Naive B cell (primary cell): ENCODE results near the gene PRDM13. TPM values are rescaled to one million over a fixed set of nuclear protein-coding genes. Genes with fewer than 3 reads are reported as not detected.
"Not testable (repeated sequence)": the region's sequence is repeated elsewhere in the genome, so short reads cannot be mapped to it uniquely, and the experiment has no call there.

Source experiments
- ATAC-seq, 2 donors: fragments of 150-1000 bp; cut with Tn5 transposase; 2 replicates each; pipeline ENCODE4 v1.10.0; 2021; ENCODE audit warnings: low read depth in 2 of 2, mild to moderate bottlenecking in 2 of 2, moderate library complexity in 2 of 2
- DNase-seq: peaks from one replicate; pipeline ENCODE4 v3.0.0; 2022
- H3K27ac Mint-ChIP-seq, 6 donors: one replicate each; pipeline ENCODE4 v1.8.0; 2020 to 2022; ENCODE audit warnings: mild to moderate bottlenecking in 6 of 6, mixed read lengths in 6 of 6, moderate library complexity in 5 of 6, inconsistent platforms in 2 of 6
- H3K27me3 Mint-ChIP-seq, 3 donors: one replicate each; pipeline ENCODE4 v1.8.0; 2021 to 2022; ENCODE audit warnings: mixed read lengths in 3 of 3, mild to moderate bottlenecking in 1 of 3
- H3K36me3 Mint-ChIP-seq, 2 donors: one replicate each; pipeline ENCODE4 v1.8.0; 2020 to 2022; ENCODE audit warnings: mixed read lengths in 2 of 2, inconsistent platforms in 1 of 2, mild to moderate bottlenecking in 1 of 2
- H3K4me1 Mint-ChIP-seq, 3 donors: one replicate each; pipeline ENCODE4 v1.8.0; 2020 to 2022; ENCODE audit warnings: mixed read lengths in 3 of 3, inconsistent platforms in 1 of 3, mild to moderate bottlenecking in 1 of 3, moderate library complexity in 1 of 3
- H3K4me3 Mint-ChIP-seq, 8 donors: one replicate each; pipeline ENCODE4 v1.8.0; 2020 to 2022; ENCODE audit warnings: mild to moderate bottlenecking in 8 of 8, mixed read lengths in 8 of 8, moderate library complexity in 8 of 8, inconsistent platforms in 2 of 8
- H3K9me3 Mint-ChIP-seq, 7 donors: one replicate each; pipeline ENCODE4 v1.8.0; 2020 to 2022; ENCODE audit warnings: mixed read lengths in 7 of 7, mild to moderate bottlenecking in 5 of 7, inconsistent platforms in 2 of 7, moderate library complexity in 1 of 7
- polyA plus RNA-seq, 6 donors: library from polyadenylated mRNA; unstranded; fragments of 300-500 nt; fragmentation: Illumina TruSeq; gene quantifications; one replicate each; pipeline ENCODE4 v1.2.3, GENCODE V29; 2021; ENCODE audit warnings: low read depth in 6 of 6

The PRDM13 gene
- polyA plus RNA-seq, 6 donors from 2014 or later = not detected

DNA sequence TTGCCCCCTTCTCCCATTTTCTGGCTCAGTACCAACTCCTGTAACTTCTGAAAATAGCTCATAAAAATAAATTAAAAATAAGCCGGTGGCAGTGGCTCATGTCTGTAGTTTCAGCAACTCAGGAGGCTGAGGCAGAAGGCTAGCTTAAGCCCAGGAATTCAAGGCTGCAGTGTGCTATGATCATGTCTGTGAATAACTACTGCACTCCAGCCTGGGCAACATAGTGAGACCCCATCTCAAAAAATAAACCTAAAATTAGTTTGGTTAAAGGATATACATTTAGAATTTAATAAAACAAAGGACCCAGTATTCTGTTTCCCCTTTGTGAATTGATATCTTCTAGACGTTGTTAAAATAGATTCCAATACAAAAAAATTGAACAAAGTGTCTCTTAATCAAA, 10.5 kb downstream of the PRDM13 start:
- peaks cover 3 to 18% (median 9%) of the 10 kb centered on the region in 3 donors for H3K4me1 Mint-ChIP-seq

DNA sequence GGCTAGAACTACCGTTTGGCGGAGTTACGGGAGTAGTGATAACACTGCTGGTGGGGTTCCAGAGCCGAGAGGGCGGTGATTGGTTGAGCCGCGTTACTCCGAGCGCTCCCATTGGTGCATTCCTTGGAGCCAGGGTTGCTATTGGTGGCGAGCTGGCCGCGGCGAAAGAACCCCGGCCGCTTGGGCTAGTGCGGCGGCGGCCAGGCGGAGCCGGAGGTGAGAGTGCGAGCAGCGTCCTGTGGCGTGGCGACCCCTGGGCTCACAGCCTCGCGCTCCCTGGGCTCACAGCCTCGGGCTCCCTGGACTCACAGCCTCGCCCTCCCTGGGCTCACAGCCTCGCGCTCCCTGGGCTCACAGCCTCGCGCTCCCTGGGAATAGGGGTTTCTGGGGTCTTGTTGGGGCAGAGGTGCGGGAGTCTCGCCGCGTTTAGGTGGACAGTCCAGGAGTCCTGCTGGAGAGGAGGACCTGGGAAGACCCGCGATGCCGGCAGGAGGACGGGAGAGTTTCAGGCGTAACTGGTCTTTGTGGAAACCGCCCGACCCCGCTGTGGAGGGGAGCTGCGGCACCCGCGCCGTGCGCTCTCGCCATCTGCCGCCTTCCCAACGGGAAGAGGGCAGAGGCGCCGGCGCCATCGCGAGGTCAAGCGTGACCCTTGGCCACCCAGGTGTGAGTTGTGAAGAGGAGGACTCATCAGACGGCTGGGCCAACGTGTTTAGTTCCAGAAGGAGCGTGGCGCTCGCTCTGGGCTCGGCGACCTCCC, 12.2 kb downstream of the PRDM13 start:
- DNase-seq (no peak), ATAC-seq (no peak)
- Mint-ChIP-seq H3K27ac (peak overlapping the region in 2 of 6 donors; percentile 36 to 48), H3K9me3 (peaks cover 0 to 14% (median 8%) of the 10 kb centered on the region in 7 donors), H3K4me1 (peaks cover 3 to 12% (median 9%) of the 10 kb centered on the region in 3 donors), H3K36me3 (peaks cover 7% of the 10 kb centered on the region in 2 donors), H3K4me3 (peak overlapping the region in 1 of 8 donors; percentile 22), H3K27me3 (peaks cover 79 to 86% (median 83%) of the 10 kb centered on the region in 3 donors)

More for the DNA sequence above, 10.5 kb downstream of the PRDM13 start:
- H3K27me3 Mint-ChIP-seq = peaks cover 66 to 80% (median 72%) of the 10 kb centered on the region in 3 donors
- no peak overlapping the region for H3K4me3 Mint-ChIP-seq
- peaks cover 0 to 14% (median 6%) of the 10 kb centered on the region in 7 donors for H3K9me3 Mint-ChIP-seq
- no peak overlapping the region for H3K27ac Mint-ChIP-seq
- ATAC-seq (no peak), DNase-seq (no peak)
- H3K36me3 Mint-ChIP-seq = peaks cover 7% of the 10 kb centered on the region in 2 donors

DNA sequence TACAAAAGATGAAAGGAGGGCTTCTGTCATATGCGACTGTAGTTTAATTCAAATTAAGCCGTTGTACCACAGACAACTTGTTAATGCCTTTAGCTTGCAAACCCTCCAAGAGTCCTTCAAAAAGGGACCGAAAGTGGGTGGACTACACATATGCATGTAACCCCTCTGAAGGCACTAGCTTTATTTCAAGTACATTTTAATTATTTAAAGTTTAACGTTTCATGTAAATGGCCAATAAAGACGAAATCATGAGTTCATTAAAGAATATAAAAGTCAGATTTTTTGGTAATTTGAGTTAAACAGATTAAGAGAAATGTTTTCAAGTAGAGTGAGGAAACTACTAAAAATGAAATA, 12.8 kb downstream of the PRDM13 start:
- DNase-seq (no peak), ATAC-seq (no peak)
- peaks cover 7% of the 10 kb centered on the region in 2 donors for H3K36me3 Mint-ChIP-seq
- H3K4me3 Mint-ChIP-seq = no peak overlapping the region
- peaks cover 82 to 87% (median 86%) of the 10 kb centered on the region in 3 donors for H3K27me3 Mint-ChIP-seq
- H3K27ac Mint-ChIP-seq = no peak overlapping the region
- peaks cover 3 to 7% (median 6%) of the 10 kb centered on the region in 3 donors for H3K4me1 Mint-ChIP-seq
- peaks cover 0 to 16% (median 9%) of the 10 kb centered on the region in 7 donors for H3K9me3 Mint-ChIP-seq

DNA sequence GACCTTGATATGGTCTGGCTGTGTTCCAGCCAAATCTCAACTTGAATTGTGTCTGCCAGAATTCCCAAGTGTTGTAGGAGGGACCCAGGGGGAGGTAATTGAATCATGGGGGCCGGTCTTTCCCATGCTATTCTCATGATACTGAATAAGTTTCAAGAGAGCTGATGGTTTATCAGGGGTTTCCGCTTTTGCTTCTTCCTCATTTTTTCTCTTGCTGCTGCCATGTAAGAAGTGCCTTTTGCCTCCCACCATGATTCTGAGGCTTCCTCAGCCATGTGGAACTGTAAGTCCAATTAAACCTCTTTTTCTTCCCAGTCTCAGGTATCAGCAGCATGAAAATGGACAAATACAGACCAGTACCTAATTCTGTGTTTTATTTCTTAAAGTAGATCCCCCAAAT, 15.4 kb downstream of the PRDM13 start:
- not testable (repeated sequence) for DNase-seq, H3K36me3 Mint-ChIP-seq, H3K27ac Mint-ChIP-seq, ATAC-seq, H3K4me1 Mint-ChIP-seq, H3K4me3 Mint-ChIP-seq
- Mint-ChIP-seq H3K27me3 (peaks cover 69 to 83% (median 76%) of the 10 kb centered on the region in 3 donors), H3K9me3 (peaks cover 0 to 23% (median 4%) of the 10 kb centered on the region in 7 donors)

DNA sequence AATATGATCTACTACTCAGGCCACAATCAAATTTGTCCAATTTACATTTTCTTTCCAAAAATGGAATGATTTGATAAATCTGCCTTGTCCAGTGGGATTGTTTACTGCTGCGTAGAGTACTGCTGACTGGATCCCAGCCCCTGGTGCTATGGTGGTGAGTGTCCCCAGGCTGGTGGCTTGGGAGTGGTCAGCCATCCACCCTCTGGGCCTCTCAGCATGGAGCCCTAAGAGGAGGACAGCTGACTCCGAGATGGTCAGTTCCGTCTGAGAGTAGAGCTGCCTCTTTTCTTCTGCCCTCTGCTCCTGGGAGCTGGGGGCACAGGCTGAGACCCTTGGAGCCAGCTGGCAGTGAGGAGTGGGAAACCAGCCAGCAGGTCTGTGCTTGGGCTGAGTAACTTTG, 22.7 kb downstream of the PRDM13 start:
- Mint-ChIP-seq H3K27ac (no peak overlapping the region), H3K27me3 (peaks cover 39 to 44% (median 41%) of the 10 kb centered on the region in 3 donors), H3K4me1 (no peaks in the 10 kb centered on the region), H3K4me3 (no peak overlapping the region), H3K9me3 (peaks cover 0 to 11% (median 5%) of the 10 kb centered on the region in 7 donors), H3K36me3 (no peaks in the 10 kb centered on the region)
- ATAC-seq (no peak), DNase-seq (no peak)

DNA sequence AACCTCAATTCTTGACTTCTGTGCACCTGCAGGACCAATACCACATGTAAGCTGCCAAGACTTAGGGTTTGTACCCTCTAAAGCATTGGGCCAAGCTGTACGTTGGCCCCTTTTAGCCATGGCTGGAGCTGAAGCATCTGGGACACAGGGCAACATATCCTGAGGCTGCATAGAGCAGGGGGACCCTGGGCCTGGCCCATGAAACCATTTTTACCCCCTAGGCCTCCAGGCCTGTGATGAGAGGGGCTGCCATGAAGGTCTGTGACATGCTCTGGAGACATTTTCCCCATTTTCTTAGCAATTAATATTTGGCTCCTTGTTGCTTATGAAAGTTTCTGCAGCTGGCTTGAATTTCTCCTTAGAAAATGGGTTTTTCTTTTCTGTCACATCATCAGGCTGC, 31.0 kb downstream of the PRDM13 start:
- H3K4me3 Mint-ChIP-seq = no peak overlapping the region
- peaks cover 13 to 17% (median 16%) of the 10 kb centered on the region in 3 donors for H3K27me3 Mint-ChIP-seq
- no peak overlapping the region for H3K27ac Mint-ChIP-seq
- H3K36me3 Mint-ChIP-seq = peaks cover 7 to 8% of the 10 kb centered on the region in 2 donors
- ATAC-seq (no peak), DNase-seq (no peak)
- H3K4me1 Mint-ChIP-seq = no peaks in the 10 kb centered on the region
- peaks cover 7 to 33% (median 20%) of the 10 kb centered on the region in 7 donors for H3K9me3 Mint-ChIP-seq

DNA sequence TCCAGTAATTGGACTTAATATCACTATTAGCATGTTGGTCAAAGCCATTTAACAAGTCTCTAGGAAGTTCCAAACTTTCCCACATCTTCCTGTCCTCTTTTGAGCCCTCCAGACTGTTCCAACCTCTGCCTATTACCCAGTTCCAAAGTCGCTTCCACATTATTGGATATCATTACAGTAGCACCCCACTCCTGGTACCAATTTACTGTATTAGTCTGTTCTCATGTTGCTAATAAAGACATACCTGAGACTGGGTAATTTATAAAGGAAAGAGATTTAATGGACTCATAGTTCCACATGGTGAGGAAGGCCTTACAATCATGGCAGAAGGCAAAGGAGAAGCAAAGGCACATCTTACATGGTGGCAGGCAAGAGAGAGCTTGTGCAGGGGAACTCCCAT, 31.7 kb downstream of the PRDM13 start:
- H3K4me1 Mint-ChIP-seq, H3K27ac Mint-ChIP-seq, H3K4me3 Mint-ChIP-seq, ATAC-seq, H3K36me3 Mint-ChIP-seq, DNase-seq: not testable (repeated sequence)
- Mint-ChIP-seq H3K27me3 (peaks cover 7 to 15% (median 15%) of the 10 kb centered on the region in 3 donors), H3K9me3 (peaks cover 7 to 33% (median 20%) of the 10 kb centered on the region in 7 donors)

DNA sequence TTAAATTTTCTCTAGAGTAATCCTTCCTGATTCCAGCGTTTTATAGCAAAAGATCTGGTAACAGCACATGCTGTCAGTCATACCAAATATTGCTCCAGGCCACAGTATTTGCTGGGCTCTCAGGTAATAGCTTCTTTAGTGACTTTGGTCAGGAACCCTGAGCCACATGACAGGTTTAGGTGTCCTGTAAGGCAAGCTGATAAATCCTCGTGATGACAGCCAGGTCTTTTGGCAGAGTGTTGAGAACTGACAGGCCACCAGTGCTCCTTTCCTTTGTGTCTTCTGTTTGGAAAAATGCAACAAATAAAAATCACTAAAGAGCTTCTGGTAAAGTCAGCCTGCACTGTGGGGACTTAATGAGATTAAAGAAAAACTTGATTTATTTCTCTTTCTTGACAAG, 34.6 kb downstream of the PRDM13 start:
- Mint-ChIP-seq H3K4me3 (no peak overlapping the region), H3K4me1 (no peaks in the 10 kb centered on the region), H3K27me3 (peaks cover 20 to 40% (median 20%) of the 10 kb centered on the region in 3 donors), H3K36me3 (peaks cover 7 to 8% of the 10 kb centered on the region in 2 donors), H3K27ac (no peak overlapping the region), H3K9me3 (peaks cover 7 to 30% (median 20%) of the 10 kb centered on the region in 7 donors)
- ATAC-seq (no peak), DNase-seq (no peak)

DNA sequence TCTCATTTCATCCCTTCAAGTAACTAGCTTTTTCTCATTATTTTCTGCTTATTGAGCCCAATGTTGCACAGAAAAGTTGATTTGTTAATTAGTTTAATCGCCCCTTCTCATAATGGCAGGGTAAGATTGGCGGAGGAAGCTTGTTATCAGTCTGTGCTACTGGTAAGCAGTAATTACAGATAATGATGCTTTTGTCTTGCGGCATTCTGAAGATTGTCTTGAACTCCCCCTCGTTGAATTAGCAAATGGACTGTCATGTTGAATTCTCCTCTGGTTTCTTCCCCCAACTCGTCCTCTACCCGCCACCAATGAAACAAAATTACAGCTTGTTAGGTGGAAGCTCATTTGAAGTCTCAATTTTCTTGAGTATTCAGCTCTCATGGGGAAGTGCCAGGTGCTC, 39.4 kb downstream of the PRDM13 start:
- peaks cover 0 to 4% (median 0%) of the 10 kb centered on the region in 7 donors for H3K9me3 Mint-ChIP-seq
- H3K36me3 Mint-ChIP-seq = no peaks in the 10 kb centered on the region
- H3K27ac Mint-ChIP-seq = no peak overlapping the region
- ATAC-seq (no peak), DNase-seq (no peak)
- peaks cover 22 to 49% (median 24%) of the 10 kb centered on the region in 3 donors for H3K27me3 Mint-ChIP-seq
- no peaks in the 10 kb centered on the region for H3K4me1 Mint-ChIP-seq
- no peak overlapping the region for H3K4me3 Mint-ChIP-seq

DNA sequence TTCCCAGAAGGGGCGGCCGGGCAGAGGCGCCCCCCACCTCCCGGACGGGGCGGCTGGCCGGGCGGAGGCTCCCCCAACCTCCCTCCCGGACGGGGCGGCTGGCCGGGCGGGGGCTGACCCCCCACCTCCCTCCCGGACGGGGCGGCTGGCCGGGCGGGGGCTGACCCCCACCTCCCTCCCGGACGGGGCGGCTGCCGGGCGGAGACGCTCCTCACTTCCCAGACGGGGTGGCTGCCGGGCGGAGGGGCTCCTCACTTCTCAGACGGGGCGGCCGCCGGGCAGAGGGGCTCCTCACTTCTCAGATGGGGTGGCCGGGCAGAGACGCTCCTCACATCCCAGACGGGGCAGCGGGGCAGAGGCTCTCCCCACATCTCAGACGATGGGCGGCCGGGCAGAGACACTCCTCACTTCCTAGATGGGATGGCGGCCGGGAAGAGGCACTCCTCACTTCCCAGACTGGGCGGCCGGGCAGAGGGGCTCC, 43.5 kb downstream of the PRDM13 start:
- peaks cover 0 to 16% (median 8%) of the 10 kb centered on the region in 7 donors for H3K9me3 Mint-ChIP-seq
- ATAC-seq, H3K27ac Mint-ChIP-seq, H3K36me3 Mint-ChIP-seq, H3K4me3 Mint-ChIP-seq, DNase-seq, H3K4me1 Mint-ChIP-seq: not testable (repeated sequence)
- peaks cover 25 to 39% (median 27%) of the 10 kb centered on the region in 3 donors for H3K27me3 Mint-ChIP-seq

DNA sequence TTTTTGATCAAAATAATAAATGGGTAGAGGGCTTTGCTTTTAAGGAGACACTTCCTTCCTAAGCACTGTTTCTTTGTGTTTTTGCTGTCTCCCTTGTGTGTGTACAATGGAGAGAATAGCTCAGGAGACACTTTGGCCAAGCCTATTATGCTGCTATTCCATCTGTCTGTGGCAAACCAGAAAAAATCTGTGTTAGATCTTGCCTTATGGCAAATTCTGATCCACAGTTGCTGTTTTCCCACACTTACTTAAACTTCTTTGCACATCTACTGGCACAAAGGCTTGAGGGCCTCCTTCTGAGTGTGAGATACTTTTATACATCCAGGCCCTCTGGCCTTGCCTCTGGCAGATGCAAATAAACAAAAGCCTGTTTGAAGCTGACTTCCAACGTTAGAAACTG, 53.6 kb downstream of the PRDM13 start:
- Mint-ChIP-seq H3K4me3 (no peak overlapping the region), H3K9me3 (no peaks in the 10 kb centered on the region), H3K36me3 (peaks cover 0 to 2% of the 10 kb centered on the region in 2 donors), H3K4me1 (no peaks in the 10 kb centered on the region), H3K27me3 (peaks cover 15 to 24% (median 15%) of the 10 kb centered on the region in 3 donors), H3K27ac (no peak overlapping the region)
- no peak for ATAC-seq
- DNase-seq = no peak

DNA sequence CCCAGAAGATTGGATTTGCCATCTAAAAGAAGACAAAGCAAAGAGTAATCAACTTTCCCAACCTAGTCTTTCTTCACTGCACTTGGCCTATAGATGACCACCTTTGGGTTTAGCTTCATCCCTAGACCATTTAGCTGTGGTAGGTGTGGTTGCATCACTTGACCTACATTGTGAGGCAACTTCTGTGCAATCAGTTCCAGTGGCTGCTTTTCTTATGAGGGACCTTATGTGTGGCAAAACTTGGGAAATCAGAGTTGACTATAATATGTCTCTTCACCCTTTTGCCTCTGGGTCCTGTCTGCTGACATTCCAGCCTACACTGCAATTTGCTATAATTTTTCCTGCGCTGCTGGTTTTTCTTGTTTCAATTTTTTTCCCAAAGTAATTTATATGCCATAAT, 55.2 kb downstream of the PRDM13 start:
- Mint-ChIP-seq H3K4me3 (no peak overlapping the region), H3K4me1 (no peaks in the 10 kb centered on the region), H3K9me3 (no peaks in the 10 kb centered on the region), H3K27me3 (peaks cover 10 to 23% (median 12%) of the 10 kb centered on the region in 3 donors), H3K36me3 (no peaks in the 10 kb centered on the region), H3K27ac (no peak overlapping the region)
- ATAC-seq (no peak), DNase-seq (no peak)

DNA sequence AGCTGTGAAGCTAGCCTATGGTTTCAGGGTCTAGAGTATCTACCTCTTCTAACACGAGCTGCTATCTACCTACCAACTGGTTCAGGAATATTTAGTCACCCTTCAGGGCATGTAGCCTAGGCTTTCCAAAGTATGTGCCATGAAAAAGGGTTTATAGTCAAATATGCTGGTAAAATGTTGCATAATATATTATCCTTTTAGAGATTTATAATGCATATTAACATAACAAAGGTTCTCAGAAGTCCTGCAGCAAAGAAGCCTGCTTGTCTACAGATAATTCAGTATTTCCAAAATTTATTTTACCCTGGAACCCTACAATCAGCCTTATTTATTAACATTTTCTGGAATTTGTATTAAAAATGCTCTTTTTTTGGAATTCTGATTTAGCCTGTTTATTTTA, 56.0 kb downstream of the PRDM13 start:
- Mint-ChIP-seq H3K9me3 (no peaks in the 10 kb centered on the region), H3K27me3 (peaks cover 9 to 25% (median 16%) of the 10 kb centered on the region in 3 donors), H3K36me3 (no peaks in the 10 kb centered on the region), H3K4me3 (no peak overlapping the region), H3K27ac (no peak overlapping the region), H3K4me1 (no peaks in the 10 kb centered on the region)
- DNase-seq (no peak), ATAC-seq (no peak)
